ENCODE data around the gene CREB3L2. TPM values are rescaled to one million over a fixed set of nuclear protein-coding genes. Genes with fewer than 3 reads are reported as not detected.

Gene CREB3L2
- total and polyA plus RNA-seq, 2 of the 13 experiments (the other 11 are each of a cell fraction or from before 2014, with no cell fraction given) = 22.1 to 41.1 TPM

DNA sequence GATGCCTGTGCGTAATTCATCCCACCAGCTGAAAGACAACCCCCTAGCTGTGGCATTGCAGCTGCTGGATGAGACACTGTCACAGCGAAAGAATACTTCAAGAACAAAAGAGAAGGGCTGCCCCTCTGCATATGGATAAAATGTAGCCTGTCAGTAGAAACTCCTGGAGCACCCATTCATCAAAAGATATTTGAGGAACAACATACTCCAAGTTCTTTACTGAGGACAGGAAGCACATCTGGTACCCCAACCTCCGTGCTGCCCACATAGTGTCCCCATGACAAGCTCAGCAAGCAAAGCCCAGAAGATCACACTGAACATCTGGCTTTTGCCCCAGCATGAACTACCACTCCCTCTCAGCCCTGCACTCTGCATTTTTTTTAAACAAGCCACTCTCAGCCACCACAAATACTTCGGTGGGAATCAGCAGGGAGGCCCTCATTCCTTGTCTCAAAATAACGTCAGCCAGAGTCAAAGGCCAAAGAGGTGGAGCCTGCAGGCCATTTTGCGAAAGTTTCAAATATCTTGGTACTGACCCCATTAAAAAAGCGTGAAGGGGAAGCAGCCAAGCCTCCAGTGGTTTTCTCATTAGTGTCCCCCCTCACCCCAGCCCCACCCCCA is 1.7 kb downstream of the CREB3L2 start:
- in situ Hi-C loops (cut with HindIII; ENCODE audit: extremely low pct_ligation_motif_present, low pct_unique_long_range_greater_than_20kb) = loop anchor here (25.0 kb wide), 1 partner anchor 737 kb away; no protein-coding TSS in a partner anchor
- BruUV-seq (replicated peaks) = no TSS peak
- H3K9me3 ChIP-seq (ENCODE audit: low read length) = no peaks in the 10 kb centered on the region
- ATAC-seq = peak; percentile 6
- CTCF ChIA-PET (ENCODE audit: low intra/inter-chr PET ratio, low total read pairs) = interaction anchor here (3.6 kb wide), 1 partner anchor 96 kb away, joined by 11 read pairs; no protein-coding TSS in a partner anchor
- H3K9ac ChIP-seq (ENCODE audit: insufficient read depth, low read depth, low read length) = peak overlapping the region; percentile 87
- H3K4me2 ChIP-seq (ENCODE audit: low read depth, low read length) = peak overlapping the region; percentile 93
- H2AFZ ChIP-seq (ENCODE audit: low read length) = no peak overlapping the region
- WGBS (ENCODE audit: low lambda C conversion rate) = 1% methylated on average over 7 of the region's 7 CpGs
- POLR2A ChIA-PET = interaction anchor here (0.8 to 4.1 kb wide), 6 partner anchors 8 to 56 kb away, joined by 3 to 27 read pairs (median 4); no protein-coding TSS in a partner anchor
- peak; percentile 8 for FAIRE-seq
- peak overlapping the region; percentile 92 to 99 (median 98) for H3K4me3 ChIP-seq (replicated peaks in 1 of 3; ENCODE audit: insufficient read depth in 1 of 3, low read depth in 2 of 3, low read length in 3 of 3)
- peaks cover 11% of the 10 kb centered on the region for H4K20me1 ChIP-seq (ENCODE audit: insufficient read depth, low read length)
- peaks cover 56% of the 10 kb centered on the region for H3K4me1 ChIP-seq (ENCODE audit: insufficient read depth, low read length)
- peaks cover 66% of the 10 kb centered on the region for H3K79me2 ChIP-seq (ENCODE audit: insufficient read depth, low read length)
- intact Hi-C loops (cut with micrococcal nuclease; ENCODE audit: unreplicated experiment) = loop anchor here (2.0 to 5.0 kb wide), 2 partner anchors 59 to 462 kb away; partner anchors contain the start of gene TRIM24
- peaks cover 0 to 3% of the 10 kb centered on the region in 2 experiments; a peak in 3 of 5 replicates for H3K36me3 ChIP-seq (replicated peaks in 1 of 2; ENCODE audit: control insufficient read depth in 1 of 2, insufficient read depth in 2 of 2, low read length in 2 of 2)
- peak; percentile 66 for DNase-seq (ENCODE audit: low spot score)
- peak overlapping the region; percentile 79 for H3K27ac ChIP-seq (ENCODE audit: extremely low read length, insufficient read depth, low read length)
- no peaks in the 10 kb centered on the region; a peak in 1 of 5 replicates for H3K27me3 ChIP-seq (ENCODE audit: control insufficient read depth in 1 of 2, insufficient read depth in 2 of 2, low read length in 2 of 2)
- no peak for TF ChIP-seq HMGXB3 (CRISPR knock-in tag; IDR thresholded peaks at IDR 0.05; ENCODE audit: borderline replicate concordance)
- peak; percentile 57; the same call in 1 of the 2 replicates for TF ChIP-seq ZNF430 (CRISPR knock-in tag; IDR thresholded peaks at IDR 0.05)
- TF ChIP-seq SMYD3 (CRISPR knock-in tag; IDR thresholded peaks at IDR 0.05) = 0 out of 2 replicates have a peak, but pooled peaks have one; percentile 38
- 0 out of 2 replicates have a peak, but pooled peaks have one; percentile 54 for TF ChIP-seq ZNF124 (CRISPR knock-in tag; IDR thresholded peaks at IDR 0.05)
- peak; percentile 34 for TF ChIP-seq XRCC5 (optimal IDR thresholded peaks at IDR 0.05; ENCODE audit: low read length)
- TF ChIP-seq, protein P1, sequence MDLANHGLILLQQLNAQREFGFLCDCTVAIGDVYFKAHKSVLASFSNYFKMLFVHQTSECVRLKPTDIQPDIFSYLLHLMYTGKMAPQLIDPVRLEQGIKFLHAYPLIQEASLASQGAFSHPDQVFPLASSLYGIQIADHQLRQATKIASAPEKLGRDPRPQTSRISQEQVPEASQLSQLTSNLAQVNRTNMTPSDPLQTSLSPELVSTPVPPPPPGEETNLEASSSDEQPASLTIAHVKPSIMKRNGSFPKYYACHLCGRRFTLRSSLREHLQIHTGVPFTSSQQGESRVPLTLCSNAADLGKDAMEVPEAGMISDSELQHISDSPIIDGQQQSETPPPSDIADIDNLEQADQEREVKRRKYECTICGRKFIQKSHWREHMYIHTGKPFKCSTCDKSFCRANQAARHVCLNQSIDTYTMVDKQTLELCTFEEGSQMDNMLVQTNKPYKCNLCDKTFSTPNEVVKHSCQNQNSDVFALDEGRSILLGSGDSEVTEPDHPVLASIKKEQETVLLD (CRISPR knock-in tag; IDR thresholded peaks at IDR 0.05; ENCODE audit: low read depth) = 0 out of 2 replicates have a peak, but pooled peaks have one; percentile 21
- no peak for TF ChIP-seq GATA4 (IDR thresholded peaks at IDR 0.05; ENCODE audit: borderline replicate concordance, low read depth)
- peak; percentile 39; the same call in 1 of the 2 replicates for TF ChIP-seq TAF1 (CRISPR knock-in tag; IDR thresholded peaks at IDR 0.05)
- TF ChIP-seq TEAD3 (CRISPR knock-in tag; optimal IDR thresholded peaks at IDR 0.05; ENCODE audit: borderline replicate concordance) = peak; percentile 41
- peak; percentile 75; the same call in 1 of the 2 replicates for TF ChIP-seq ZNF362 (CRISPR knock-in tag; IDR thresholded peaks at IDR 0.05; ENCODE audit: borderline replicate concordance)
- TF ChIP-seq NR2F1 (CRISPR knock-in tag; IDR thresholded peaks at IDR 0.05) = 0 out of 4 replicates have a peak, but pooled peaks of 1 of the 2 experiments have one; percentile 11
- TF ChIP-seq CREB1 (IDR thresholded peaks at IDR 0.05) = no peak
- TF ChIP-seq CREB1 (CRISPR knock-in tag; IDR thresholded peaks at IDR 0.05) = peak; percentile 66; the same call in 1 of the 2 replicates
- peak; percentile 41; the same call in 1 of the 2 replicates for TF ChIP-seq RBFOX2 (IDR thresholded peaks at IDR 0.05; ENCODE audit: low read depth, low read length)
- TF ChIP-seq ARNTL (CRISPR knock-in tag; IDR thresholded peaks at IDR 0.05) = no peak
- TF ChIP-seq HOXA7 (CRISPR knock-in tag; IDR thresholded peaks at IDR 0.05) = peak; percentile 68; the same call in 1 of the 2 replicates
- TF ChIP-seq ETV5 (CRISPR knock-in tag; IDR thresholded peaks at IDR 0.05; ENCODE audit: borderline replicate concordance) = 0 out of 2 replicates have a peak, but pooled peaks have one; percentile 9
